Body of pancreas (tissue), 4 donors: ENCODE measurements around the gene TOMM20L.

Experiments used
- POLR2A ChIP-seq, 3 donors: fragments of 450-650 bp; IDR thresholded peaks; one replicate each; pipeline ENCODE4 v1.6.1; 2016; ENCODE audit warnings: antibody characterized with exemption in 3 of 3, mild to moderate bottlenecking in 2 of 3
- TF ChIP-seq, protein P1 (sequence below), 7 experiments: fragments of 450-650 bp in 4 of 7; fragments of 200-600 bp in 3 of 7; sonication (generic) in 3 of 7; IDR thresholded peaks; one replicate each; pipeline ENCODE4 v1.5.1; 2016 to 2019; ENCODE audit warnings: antibody characterized with exemption in 7 of 7

DNA sequence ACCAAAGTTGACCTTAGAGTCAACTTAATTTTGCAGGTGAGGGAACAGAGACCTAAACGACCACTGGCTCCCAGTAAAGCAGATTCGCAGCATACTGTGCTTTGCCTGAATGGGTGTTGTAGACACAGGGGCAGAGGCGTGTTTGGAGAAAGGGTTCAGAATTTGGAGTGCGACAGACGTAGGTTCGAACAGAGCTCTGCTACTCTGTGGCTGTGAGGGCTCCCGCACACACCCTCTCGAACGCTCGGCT, 243 bp upstream of the TOMM20L start:
- TF ChIP-seq, protein P1, sequence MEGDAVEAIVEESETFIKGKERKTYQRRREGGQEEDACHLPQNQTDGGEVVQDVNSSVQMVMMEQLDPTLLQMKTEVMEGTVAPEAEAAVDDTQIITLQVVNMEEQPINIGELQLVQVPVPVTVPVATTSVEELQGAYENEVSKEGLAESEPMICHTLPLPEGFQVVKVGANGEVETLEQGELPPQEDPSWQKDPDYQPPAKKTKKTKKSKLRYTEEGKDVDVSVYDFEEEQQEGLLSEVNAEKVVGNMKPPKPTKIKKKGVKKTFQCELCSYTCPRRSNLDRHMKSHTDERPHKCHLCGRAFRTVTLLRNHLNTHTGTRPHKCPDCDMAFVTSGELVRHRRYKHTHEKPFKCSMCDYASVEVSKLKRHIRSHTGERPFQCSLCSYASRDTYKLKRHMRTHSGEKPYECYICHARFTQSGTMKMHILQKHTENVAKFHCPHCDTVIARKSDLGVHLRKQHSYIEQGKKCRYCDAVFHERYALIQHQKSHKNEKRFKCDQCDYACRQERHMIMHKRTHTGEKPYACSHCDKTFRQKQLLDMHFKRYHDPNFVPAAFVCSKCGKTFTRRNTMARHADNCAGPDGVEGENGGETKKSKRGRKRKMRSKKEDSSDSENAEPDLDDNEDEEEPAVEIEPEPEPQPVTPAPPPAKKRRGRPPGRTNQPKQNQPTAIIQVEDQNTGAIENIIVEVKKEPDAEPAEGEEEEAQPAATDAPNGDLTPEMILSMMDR (IDR thresholded peaks at IDR 0.05): peak in 2 of 7 experiments; percentile 38 to 45
- no peak for TF ChIP-seq POLR2A (IDR thresholded peaks at IDR 0.05)
